Measurements from ENCODE around the gene FAM120AOS. TPM values are rescaled to one million over a fixed set of nuclear protein-coding genes. Genes with fewer than 3 reads are reported as not detected.

Gene FAM120AOS
- total RNA-seq, 1 experiment from 2014 or later, result 31.2 TPM

- ATAC-seq (no peak), DNase-seq (ENCODE audit: low read depth, low spot score) (no peak)
- no peaks in the 10 kb centered on the region for H3K27me3 ChIP-seq (ENCODE audit: insufficient read depth, low read length)
- CTCF ChIA-PET, result no interaction called here
- H3K4me3 ChIP-seq (replicated peaks in 1 of 2; ENCODE audit: low read depth in 1 of 2, low read length in 2 of 2), result no peak overlapping the region
- peaks cover 32% of the 10 kb centered on the region; the same call in 1 of the 2 replicates for H4K20me1 ChIP-seq (ENCODE audit: insufficient read depth)
- RAD21 ChIA-PET (ENCODE audit: low non-redundant PET in 1 of 2, low total read pairs in 2 of 2, uncharacterized antibody in 2 of 2, unreplicated experiment in 2 of 2), result no interaction called here
- H3K9me2 ChIP-seq (ENCODE audit: insufficient read depth), result no peaks in the 10 kb centered on the region
- H3K79me2 ChIP-seq (ENCODE audit: insufficient read depth, low read length), result peaks cover 100% of the 10 kb centered on the region
- H3K4me2 ChIP-seq (ENCODE audit: low read length), result 0 out of 2 replicates have a peak overlapping the region, but pooled peaks have one; percentile 12
- POLR2A ChIA-PET, result no interaction called here
- intact Hi-C loops (cut with micrococcal nuclease), result no loop called here
- H3K4me1 ChIP-seq (ENCODE audit: control insufficient read depth in 1 of 2, insufficient read depth in 2 of 2, low read length in 2 of 2), result peaks cover 12 to 20% of the 10 kb centered on the region in 2 experiments
- H3K9me3 ChIP-seq (ENCODE audit: control insufficient read depth in 1 of 2, insufficient read depth in 1 of 2, low read depth in 1 of 2, low read length in 2 of 2), result no peaks in the 10 kb centered on the region
- H3K36me3 ChIP-seq (ENCODE audit: control insufficient read depth in 1 of 2, insufficient read depth in 2 of 2, low read length in 2 of 2), result peaks cover 0 to 7% of the 10 kb centered on the region in 2 experiments; a peak in 1 of 4 replicates
- no peak overlapping the region for H3K27ac ChIP-seq (ENCODE audit: low read depth, low read length)
- TF ChIP-seq MAX (IDR thresholded peaks at IDR 0.05), result no peak
- TF ChIP-seq POLR2A (IDR thresholded peaks at IDR 0.05; ENCODE audit: borderline replicate concordance, extremely low read depth, insufficient read depth, insufficient read length), result no peak
- no peak for TF ChIP-seq ZFX (IDR thresholded peaks at IDR 0.05)
- TF ChIP-seq ZBTB33 (IDR thresholded peaks at IDR 0.05; ENCODE audit: extremely low read depth, insufficient replicate concordance, low read length), result no peak
- no peak for TF ChIP-seq REST (IDR thresholded peaks at IDR 0.05; ENCODE audit: low read depth)
- no peak for TF ChIP-seq EZH2phosphoT487 (IDR thresholded peaks at IDR 0.05; ENCODE audit: borderline replicate concordance)
- no TSS peak for BruUV-seq (replicated peaks)
- no peak overlapping the region for H3K9ac ChIP-seq (ENCODE audit: low read length)
- H2AFZ ChIP-seq (ENCODE audit: low read depth, low read length, poor library complexity, severe bottlenecking), result no peak overlapping the region
These were observed 13.2 kb upstream of the FAM120AOS start for GRCh38 chr9:93466416-93467061.

All from HCT116 (cell line).